SK-N-SH treated with all-trans-retinoic acid at 6 μM for 48 hours (cell line): ENCODE measurements around the gene IRF5.

Source experiments
- ATAC-seq: fragments of 200-7000 bp; cut with Tn5 transposase; 3 replicates; pipeline ENCODE4 v1.9.1; 2020; ENCODE audit warnings: mild to moderate bottlenecking, moderate library complexity
- ARNTL ChIP-seq: fragments of 450-650 bp; formaldehyde crosslinking; IDR thresholded peaks from 2 replicates; pipeline ENCODE4 v1.5.0; 2020; ENCODE audit warnings: low read depth, mild to moderate bottlenecking, moderate library complexity, borderline replicate concordance
- BACH2 ChIP-seq: fragments of 250-450 bp; sonication (Bioruptor Pico); IDR thresholded peaks from 2 replicates; pipeline ENCODE4 v1.9.0; 2021; ENCODE audit warnings: mild to moderate bottlenecking, borderline replicate concordance
- CREB5 ChIP-seq: fragments of 250-450 bp; sonication (Bioruptor Pico); IDR thresholded peaks from 2 replicates; pipeline ENCODE4 v1.5.1; 2020; ENCODE audit warnings: low read depth, mild to moderate bottlenecking, moderate library complexity
- CSDC2 ChIP-seq: fragments of 250-450 bp; sonication (Bioruptor Pico); IDR thresholded peaks from 2 replicates; pipeline ENCODE4 v1.5.0; 2020; ENCODE audit warnings: mild to moderate bottlenecking, moderate library complexity
- CSRNP3 ChIP-seq: fragments of 250-450 bp; sonication (Bioruptor Pico); IDR thresholded peaks from 2 replicates; pipeline ENCODE4 v1.5.1; 2021; ENCODE audit warnings: mild to moderate bottlenecking, moderate library complexity
- ESRRG ChIP-seq: fragments of 250-450 bp; sonication (Bioruptor Pico); IDR thresholded peaks from 2 replicates; pipeline ENCODE4 v1.6.1; 2021; ENCODE audit warnings: mild to moderate bottlenecking
- GLIS3 ChIP-seq: fragments of 250-450 bp; sonication (Bioruptor Pico); IDR thresholded peaks from 2 replicates; pipeline ENCODE4 v1.5.0; 2020; ENCODE audit warnings: mild to moderate bottlenecking, moderate library complexity
- ISL1 ChIP-seq: fragments of 250-450 bp; sonication (Bioruptor Pico); IDR thresholded peaks from 2 replicates; pipeline ENCODE4 v2.1.2; 2022; ENCODE audit warnings: mild to moderate bottlenecking, moderate library complexity
- OSR1 ChIP-seq: fragments of 250-450 bp; sonication (Bioruptor Pico); IDR thresholded peaks from 2 replicates; pipeline ENCODE4 v1.8.0; 2022; ENCODE audit warnings: moderate library complexity, mild to moderate bottlenecking, inconsistent platforms
- PATZ1 ChIP-seq: fragments of 250-450 bp; sonication (Bioruptor Pico); IDR thresholded peaks from 2 replicates; pipeline ENCODE4 v1.8.0; 2020; ENCODE audit warnings: mild to moderate bottlenecking, moderate library complexity, borderline replicate concordance
- POU6F1 ChIP-seq: fragments of 250-450 bp; sonication (Bioruptor Pico); IDR thresholded peaks from 2 replicates; pipeline ENCODE4 v1.8.0; 2021; ENCODE audit warnings: low read depth, mild to moderate bottlenecking, moderate library complexity, borderline replicate concordance
- PPARA ChIP-seq: fragments of 250-450 bp; sonication (Bioruptor Pico); IDR thresholded peaks from 2 replicates; pipeline ENCODE4 v1.5.0; 2020; ENCODE audit warnings: mild to moderate bottlenecking, borderline replicate concordance
- RARB ChIP-seq: fragments of 250-450 bp; sonication (Bioruptor Pico); IDR thresholded peaks from 2 replicates; pipeline ENCODE4 v1.8.0; 2021; ENCODE audit warnings: mild to moderate bottlenecking, moderate library complexity
- SNAI2 ChIP-seq: fragments of 250-450 bp; sonication (Bioruptor Pico); IDR thresholded peaks from 2 replicates; pipeline ENCODE4 v1.5.0; 2020; ENCODE audit warnings: mild to moderate bottlenecking, moderate library complexity
- TCF4 ChIP-seq: fragments of 250-450 bp; sonication (Bioruptor Pico); IDR thresholded peaks from 2 replicates; pipeline ENCODE4 v1.8.0; 2021; ENCODE audit warnings: mild to moderate bottlenecking, moderate library complexity, borderline replicate concordance
- TOX ChIP-seq: fragments of 250-450 bp; sonication (Bioruptor Pico); IDR thresholded peaks from 2 replicates; pipeline ENCODE4 v1.8.0; 2021; ENCODE audit warnings: mild to moderate bottlenecking, moderate library complexity, borderline replicate concordance
- TSHZ2 ChIP-seq: fragments of 250-450 bp; sonication (Bioruptor Pico); IDR thresholded peaks from 2 replicates; pipeline ENCODE4 v1.5.0; 2020; ENCODE audit warnings: mild to moderate bottlenecking, moderate library complexity
- ZC3H10 ChIP-seq: fragments of 250-450 bp; sonication (Bioruptor Pico); IDR thresholded peaks from 2 replicates; pipeline ENCODE4 v1.5.1; 2021; ENCODE audit warnings: mild to moderate bottlenecking, moderate library complexity
- ZFP3 ChIP-seq: fragments of 250-450 bp; sonication (Bioruptor Pico); IDR thresholded peaks from 2 replicates; pipeline ENCODE4 v1.5.0; 2020; ENCODE audit warnings: mild to moderate bottlenecking, moderate library complexity
- ZFP30 ChIP-seq: fragments of 450-650 bp; formaldehyde crosslinking; IDR thresholded peaks from 2 replicates; pipeline ENCODE4 v1.5.0; 2022; ENCODE audit warnings: mild to moderate bottlenecking, moderate library complexity
- ZNF565 ChIP-seq: fragments of 450-650 bp; formaldehyde crosslinking; conservative IDR thresholded peaks from 2 replicates; pipeline ENCODE4 v1.5.0; 2020; ENCODE audit warnings: low read depth, mild to moderate bottlenecking, moderate library complexity
- ZNF70 ChIP-seq: fragments of 450-650 bp; formaldehyde crosslinking; IDR thresholded peaks from 2 replicates; pipeline ENCODE4 v1.5.0; 2020; ENCODE audit warnings: mild to moderate bottlenecking, moderate library complexity
- ZNF8 ChIP-seq: fragments of 450-650 bp; formaldehyde crosslinking; IDR thresholded peaks from 2 replicates; pipeline ENCODE4 v1.5.0; 2020; ENCODE audit warnings: mild to moderate bottlenecking, moderate library complexity

The IRF5 gene

GRCh38 chr7:128947854-128948253, 10.1 kb downstream of the IRF5 start:
- TF ChIP-seq POU6F1 (CRISPR knock-in tag) = no peak
- no peak for TF ChIP-seq CSRNP3 (CRISPR knock-in tag)
- TF ChIP-seq TSHZ2 (CRISPR knock-in tag) = no peak
- TF ChIP-seq PATZ1 = no peak
- no peak for TF ChIP-seq ZFP3 (CRISPR knock-in tag)
- TF ChIP-seq ZFP30 = no peak
- no peak for TF ChIP-seq ISL1
- TF ChIP-seq SNAI2 (CRISPR knock-in tag) = no peak
- TF ChIP-seq CSDC2 (CRISPR knock-in tag) = no peak
- no peak for TF ChIP-seq GLIS3 (CRISPR knock-in tag)
- TF ChIP-seq CREB5 (CRISPR knock-in tag) = no peak
- TF ChIP-seq RARB = no peak
- TF ChIP-seq OSR1 (CRISPR knock-in tag) = no peak
- TF ChIP-seq TOX = no peak
- TF ChIP-seq TCF4 = no peak
- no peak for TF ChIP-seq ZNF565 (CRISPR knock-in tag)
- no peak for TF ChIP-seq ZC3H10 (CRISPR knock-in tag)
- TF ChIP-seq PPARA = no peak
- TF ChIP-seq ZNF70 (CRISPR knock-in tag) = no peak
- TF ChIP-seq ZNF8 (CRISPR knock-in tag) = no peak
- TF ChIP-seq, all 23 proteins: peak for 0
- peak; percentile 5; the same call in 2 of the 3 replicates for ATAC-seq

- TF ChIP-seq ZNF70 (CRISPR knock-in tag) = no peak
- no peak for TF ChIP-seq ARNTL
- TF ChIP-seq PATZ1 = no peak
- no peak for TF ChIP-seq PPARA
- no peak for TF ChIP-seq POU6F1 (CRISPR knock-in tag)
- no peak for TF ChIP-seq OSR1 (CRISPR knock-in tag)
- no peak for TF ChIP-seq ZFP30
- no peak for TF ChIP-seq BACH2 (CRISPR knock-in tag)
- no peak for TF ChIP-seq SNAI2 (CRISPR knock-in tag)
- no peak for TF ChIP-seq ESRRG
- TF ChIP-seq TSHZ2 (CRISPR knock-in tag) = no peak
- ATAC-seq = peak; percentile 5
These were observed 10.7 kb downstream of the IRF5 start for GRCh38 chr7:128948312-128948973.
